GM21786 (cell line): ENCODE results near the gene ANKRD13B.
"Not testable (repeated sequence)": the region's sequence is repeated elsewhere in the genome, so short reads cannot be mapped to it uniquely, and the experiment has no call there.

Source experiments
- ATAC-seq: cut with Tn5 transposase; IDR thresholded peaks from one replicate; pipeline ENCODE4 v1.9.1; 2021; ENCODE audit not compliant: unreplicated experiment

Gene ANKRD13B

GRCh38 chr17:29640413-29640812, 47.5 kb downstream of the ANKRD13B start:
- no peak for ATAC-seq

- ATAC-seq: no peak
Observed at GRCh38 chr17:29640981-29641642, 48.2 kb downstream of the ANKRD13B start.

GRCh38 chr17:29642171-29642611, 49.3 kb downstream of the ANKRD13B start:
- no peak for ATAC-seq

GRCh38 chr17:29643817-29644160, 50.9 kb downstream of the ANKRD13B start:
- ATAC-seq: no peak

- ATAC-seq: no peak
Observed at GRCh38 chr17:29645515-29646051, 52.7 kb downstream of the ANKRD13B start.

- no peak for ATAC-seq
Observed at GRCh38 chr17:29648005-29648404, 55.1 kb downstream of the ANKRD13B start.

- no peak for ATAC-seq
Observed at GRCh38 chr17:29649359-29649758, 56.4 kb downstream of the ANKRD13B start.

GRCh38 chr17:29650396-29650795, 57.5 kb downstream of the ANKRD13B start:
- no peak for ATAC-seq

GRCh38 chr17:29651913-29652312, 59.0 kb downstream of the ANKRD13B start:
- ATAC-seq: not testable (repeated sequence)

GRCh38 chr17:29652976-29653375, 60.0 kb downstream of the ANKRD13B start:
- no peak for ATAC-seq

GRCh38 chr17:29653995-29654714, 61.2 kb downstream of the ANKRD13B start:
- no peak for ATAC-seq

- ATAC-seq: no peak
Observed at GRCh38 chr17:29655323-29655722, 62.4 kb downstream of the ANKRD13B start.

- no peak for ATAC-seq
Observed at GRCh38 chr17:29659155-29659554, 66.2 kb downstream of the ANKRD13B start.

GRCh38 chr17:29661213-29661612, 68.3 kb downstream of the ANKRD13B start:
- ATAC-seq: no peak

- ATAC-seq: no peak
Observed at GRCh38 chr17:29663155-29663554, 70.2 kb downstream of the ANKRD13B start.
